Inflammatory macrophage treated with lipopolysaccharide for 4 hours (primary cell): ENCODE measurements around the gene ASCL5.

ENCODE experiments used
- DNase-seq: peaks from one replicate; pipeline ENCODE4 v3.0.0-alpha.2; 2020

The ASCL5 gene

GRCh38 chr1:201080135-201080534 is 46.8 kb downstream of the ASCL5 start:
- DNase-seq: no peak

DNA sequence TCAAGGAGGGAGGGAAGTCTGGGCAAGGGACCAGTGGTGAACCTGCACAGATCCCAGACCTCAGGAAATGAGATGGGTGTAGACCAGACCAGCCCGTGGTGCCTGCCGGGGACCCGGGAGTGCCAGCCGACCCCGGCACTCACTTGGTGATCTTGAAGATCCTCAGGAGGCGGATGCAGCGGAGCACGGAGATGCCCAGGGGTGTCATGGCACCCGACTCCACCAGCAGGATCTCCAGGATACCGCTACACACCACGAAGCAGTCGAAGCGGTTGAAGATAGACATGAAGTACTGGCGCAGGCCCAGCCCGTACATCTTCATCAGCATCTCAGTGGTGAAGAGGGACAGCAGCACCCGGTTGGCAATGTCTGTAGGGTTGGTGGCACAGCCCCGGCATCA is 49.2 kb downstream of the ASCL5 start:
- DNase-seq: no peak

GRCh38 chr1:201077116-201077515 is 49.9 kb downstream of the ASCL5 start:
- no peak for DNase-seq

DNA sequence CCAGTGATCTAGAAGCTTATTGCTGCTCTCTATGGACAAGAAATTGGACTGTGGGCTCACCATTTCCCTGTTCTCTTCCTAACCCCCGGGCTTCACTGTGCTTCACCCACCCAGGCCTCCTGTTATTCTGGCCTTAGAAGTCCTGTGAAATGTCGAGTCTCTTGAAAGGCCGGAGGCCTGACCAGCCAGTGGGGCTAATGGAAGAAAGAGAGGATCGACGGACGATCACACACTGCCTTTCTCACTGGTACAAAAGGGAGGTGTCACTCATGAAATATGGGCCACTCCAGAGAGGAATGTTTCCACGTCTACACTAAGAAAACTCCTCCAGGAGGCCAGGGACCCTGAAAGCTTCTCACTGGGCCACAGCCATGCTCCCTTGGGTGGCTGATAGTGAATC is 50.9 kb downstream of the ASCL5 start:
- no peak for DNase-seq

GRCh38 chr1:201074018-201074417 is 53.0 kb downstream of the ASCL5 start:
- DNase-seq: no peak

GRCh38 chr1:201072922-201073321 is 54.1 kb downstream of the ASCL5 start:
- DNase-seq: no peak

DNA sequence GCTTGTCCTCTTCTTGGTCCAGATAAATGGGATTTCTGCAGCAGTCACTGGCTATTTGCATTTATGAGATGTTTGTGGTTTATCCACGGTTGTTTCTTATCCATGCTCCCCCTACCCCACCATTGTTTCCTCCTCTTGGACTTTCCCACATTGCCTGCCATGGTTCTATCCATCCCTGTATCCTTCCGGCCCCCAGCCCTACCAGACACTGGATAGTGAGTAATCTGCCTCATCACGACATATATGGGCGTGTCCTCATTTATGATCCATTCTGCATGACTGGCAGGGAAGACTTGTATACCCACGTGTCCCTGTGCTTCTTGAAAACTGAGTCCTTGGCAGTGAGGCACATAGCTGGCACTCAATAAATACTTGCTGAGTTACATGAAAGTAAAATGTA is 54.8 kb downstream of the ASCL5 start:
- DNase-seq: no peak

DNA sequence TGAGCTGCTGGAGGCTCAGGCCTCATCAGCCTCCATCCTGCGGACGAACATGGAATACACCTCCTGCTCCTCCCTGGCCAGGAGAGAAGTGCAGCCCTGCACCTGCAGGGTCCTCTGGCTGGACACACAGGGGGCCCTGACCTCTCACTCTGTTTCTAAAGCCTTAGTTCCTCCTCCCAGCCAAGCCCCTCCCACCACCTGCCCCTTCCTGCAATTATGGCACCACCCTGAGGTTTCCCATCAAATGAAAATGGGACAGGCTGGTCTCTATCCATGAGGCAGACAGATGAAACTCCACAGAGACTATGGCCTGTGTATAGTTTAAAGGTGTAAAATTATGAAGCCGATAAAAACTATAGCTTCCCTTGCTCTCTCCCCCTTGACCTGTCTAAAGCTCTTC is 57.3 kb downstream of the ASCL5 start:
- DNase-seq: no peak

DNA sequence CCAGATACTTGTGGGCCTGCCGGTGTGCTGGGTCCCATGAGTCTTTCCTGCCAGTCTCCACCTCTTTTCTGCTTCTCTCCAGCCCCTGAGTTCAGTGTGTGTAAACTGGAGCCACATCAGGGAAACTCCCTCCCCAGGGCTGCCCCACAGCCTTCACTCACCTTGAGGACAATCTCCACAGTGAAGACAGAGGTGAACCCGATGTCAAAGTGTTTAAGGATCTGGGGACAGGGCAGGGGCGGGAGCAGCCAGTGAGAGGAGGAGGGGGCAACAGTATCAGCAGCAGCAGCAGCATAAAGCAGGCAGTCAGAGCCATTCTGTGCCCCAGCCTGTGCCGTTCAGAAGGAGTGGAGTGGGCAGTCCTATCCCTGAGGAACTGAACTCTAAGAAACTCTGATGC is 58.0 kb downstream of the ASCL5 start:
- DNase-seq: no peak

GRCh38 chr1:201066986-201067385 is 60.0 kb downstream of the ASCL5 start:
- no peak for DNase-seq

DNA sequence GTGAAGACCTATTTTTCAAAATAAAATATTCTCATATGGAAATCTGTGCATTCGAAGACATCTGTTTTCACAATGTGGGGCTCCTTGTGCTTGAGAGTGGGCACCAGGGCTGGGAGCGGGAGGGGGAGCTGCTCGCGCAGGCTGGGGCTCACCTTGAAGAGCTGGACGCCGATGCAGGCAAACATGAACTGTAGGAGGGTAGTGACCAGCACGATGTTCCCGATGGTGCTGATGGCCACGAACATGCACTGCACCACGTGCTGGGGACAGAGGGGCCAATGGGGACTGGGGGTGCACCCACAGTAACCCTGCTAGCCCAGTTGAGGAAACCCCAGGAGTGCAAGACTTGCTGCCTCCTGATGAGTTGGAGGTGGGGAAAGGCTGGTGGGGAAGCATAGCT is 61.3 kb downstream of the ASCL5 start:
- no peak for DNase-seq

GRCh38 chr1:201064806-201065205 is 62.2 kb downstream of the ASCL5 start:
- DNase-seq: no peak
